ENCODE results near the gene SMCO3.

The SMCO3 gene

GRCh38 chr12:14828892-14829291, 14.9 kb upstream of the SMCO3 start:
- no peak for DNase-seq

- DNase-seq = no peak
Measured at GRCh38 chr12:14827043-14827442, 13.1 kb upstream of the SMCO3 start.

GRCh38 chr12:14826491-14826890, 12.5 kb upstream of the SMCO3 start:
- no peak for DNase-seq

- no peak for DNase-seq
Measured at GRCh38 chr12:14825256-14825655, 11.3 kb upstream of the SMCO3 start.

- no peak for DNase-seq
Measured at GRCh38 chr12:14824012-14824634, 10.1 kb upstream of the SMCO3 start.

- DNase-seq = no peak
Measured at GRCh38 chr12:14811486-14811885, 2.5 kb downstream of the SMCO3 start.

GRCh38 chr12:14810953-14811483, 3.0 kb downstream of the SMCO3 start:
- no peak for DNase-seq

- no peak for DNase-seq
Measured at GRCh38 chr12:14810167-14810952, 3.6 kb downstream of the SMCO3 start.

GRCh38 chr12:14803830-14804160, 10.2 kb downstream of the SMCO3 start:
- DNase-seq = peak; percentile 68

- peak; percentile 91 for DNase-seq
Measured at GRCh38 chr12:14803011-14803829, 10.8 kb downstream of the SMCO3 start, which contains the start of the genes C12orf60 and WBP11. C12orf60 (plus strand) TSS chr12:14803670; CDS start chr12:14822936, 19,266 bp downstream. WBP11 (minus strand) TSS chr12:14803478; CDS start chr12:14801383, 2,095 bp downstream.

GRCh38 chr12:14802721-14803010, 11.3 kb downstream of the SMCO3 start:
- no peak for DNase-seq

- no peak for DNase-seq
Measured at GRCh38 chr12:14802247-14802646, 11.7 kb downstream of the SMCO3 start.

GRCh38 chr12:14795028-14795448, 18.9 kb downstream of the SMCO3 start:
- DNase-seq = no peak

- no peak for DNase-seq
Measured at GRCh38 chr12:14785568-14785967, 28.4 kb downstream of the SMCO3 start.

GRCh38 chr12:14784471-14784870, 29.5 kb downstream of the SMCO3 start:
- DNase-seq = no peak

- no peak for DNase-seq
Measured at GRCh38 chr12:14782756-14783155, 31.2 kb downstream of the SMCO3 start.

- no peak for DNase-seq
Measured at GRCh38 chr12:14781563-14781962, 32.4 kb downstream of the SMCO3 start.

- DNase-seq = no peak
Measured at GRCh38 chr12:14780859-14781258, 33.1 kb downstream of the SMCO3 start.

- DNase-seq = no peak
Measured at GRCh38 chr12:14779834-14780233, 34.1 kb downstream of the SMCO3 start.

- DNase-seq = no peak
Measured at GRCh38 chr12:14777271-14777670, 36.7 kb downstream of the SMCO3 start.

GRCh38 chr12:14776236-14776961, 37.6 kb downstream of the SMCO3 start:
- no peak for DNase-seq

GRCh38 chr12:14775636-14775980, 38.4 kb downstream of the SMCO3 start:
- DNase-seq = no peak

All from right kidney (tissue), 1 donor.